ENCODE measurements around the gene SPINT1.

- TF ChIP-seq POLR2A (IDR thresholded peaks at IDR 0.05): no peak
- TF ChIP-seq CTCF (IDR thresholded peaks at IDR 0.05): no peak
Observed at GRCh38 chr15:40855706-40856234, 11.9 kb downstream of the SPINT1 start.
